ENCODE data around the gene PARD3.
A peak's percentile ranks its signal among the peaks of the same experiment; 100 is the strongest.
"Not testable (repeated sequence)": the region's sequence is repeated elsewhere in the genome, so short reads cannot be mapped to it uniquely, and the experiment has no call there.

Gene PARD3

DNA sequence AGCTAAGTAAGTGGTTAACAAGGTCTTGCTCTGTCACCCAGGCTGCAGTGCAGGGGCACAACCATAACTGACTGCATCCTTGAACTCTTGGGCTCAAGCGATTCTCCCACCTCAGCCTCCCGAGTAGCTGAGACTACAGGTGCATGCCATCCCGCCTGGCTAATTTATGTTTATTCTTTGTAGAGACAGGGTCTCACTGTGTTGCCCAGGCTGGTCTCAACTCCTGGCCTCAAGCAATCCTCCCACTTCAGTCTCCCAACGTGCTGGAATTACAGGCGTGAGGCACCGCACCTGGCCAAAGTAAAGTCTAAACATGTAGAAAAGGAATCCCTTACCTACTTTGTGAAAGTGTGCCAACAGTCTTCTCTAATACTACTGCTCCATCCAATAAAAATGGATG is 17.9 kb downstream of the PARD3 start:
- DNase-seq (ENCODE audit: low read depth, low spot score) = no peak

DNA sequence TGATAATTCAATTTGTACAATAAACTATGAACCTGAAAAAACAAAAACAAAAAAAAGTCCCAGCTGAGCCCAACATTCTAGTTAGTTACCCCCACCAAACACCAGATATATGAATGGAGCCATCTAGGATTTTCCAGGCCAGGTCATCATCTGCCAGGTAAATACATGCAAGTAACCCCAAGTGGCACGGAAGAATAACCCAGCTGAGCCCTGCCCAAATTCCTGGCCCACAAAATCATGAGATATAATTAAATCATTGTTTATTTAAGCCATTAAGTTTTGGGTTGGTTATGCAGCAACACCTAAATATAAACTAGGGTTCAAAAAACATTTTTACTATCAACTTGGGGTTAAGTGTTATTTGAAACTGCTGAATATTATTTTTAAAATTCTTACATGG is 19.0 kb downstream of the PARD3 start:
- no peak for DNase-seq (ENCODE audit: low read depth, low spot score)

DNA sequence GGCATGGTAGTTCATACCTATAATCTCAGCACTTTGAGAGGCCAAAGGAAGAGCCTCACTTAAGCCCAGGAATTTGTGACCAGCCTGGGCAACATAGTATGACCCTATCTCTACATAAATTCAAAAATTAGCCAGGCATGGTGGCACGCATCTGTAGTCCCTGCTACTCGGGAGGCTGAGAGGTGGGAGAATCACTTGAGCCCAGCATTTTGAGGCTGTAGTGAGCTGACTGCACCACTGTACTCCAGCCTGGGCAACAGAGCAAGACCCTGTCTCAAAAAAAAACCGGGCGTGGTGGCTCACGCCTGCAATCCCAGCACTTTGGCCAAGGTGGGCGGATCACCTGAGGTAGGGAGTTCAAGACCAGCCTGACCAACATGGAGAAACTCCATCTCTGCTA is 19.8 kb downstream of the PARD3 start:
- DNase-seq (ENCODE audit: low read depth, low spot score) = no peak

DNA sequence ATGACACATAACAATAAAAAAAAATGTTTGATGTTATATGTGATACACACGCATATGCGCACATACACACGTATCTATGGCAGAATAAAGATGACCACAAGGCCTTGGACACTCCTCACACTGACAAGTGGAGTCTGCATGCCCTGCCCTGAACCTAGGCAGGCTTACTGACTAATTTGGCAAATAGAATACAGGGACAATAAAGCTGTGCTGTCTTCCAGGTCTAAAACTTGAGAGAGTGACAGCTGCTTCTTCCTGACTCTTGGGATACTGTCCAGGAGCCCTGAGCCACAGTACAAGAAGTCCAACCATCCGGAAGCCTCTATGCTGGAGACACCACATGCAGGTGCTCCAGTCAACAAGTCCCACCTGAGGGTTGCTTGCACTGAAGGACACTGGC is 20.3 kb downstream of the PARD3 start:
- no peak for DNase-seq (ENCODE audit: low read depth, low spot score)

DNA sequence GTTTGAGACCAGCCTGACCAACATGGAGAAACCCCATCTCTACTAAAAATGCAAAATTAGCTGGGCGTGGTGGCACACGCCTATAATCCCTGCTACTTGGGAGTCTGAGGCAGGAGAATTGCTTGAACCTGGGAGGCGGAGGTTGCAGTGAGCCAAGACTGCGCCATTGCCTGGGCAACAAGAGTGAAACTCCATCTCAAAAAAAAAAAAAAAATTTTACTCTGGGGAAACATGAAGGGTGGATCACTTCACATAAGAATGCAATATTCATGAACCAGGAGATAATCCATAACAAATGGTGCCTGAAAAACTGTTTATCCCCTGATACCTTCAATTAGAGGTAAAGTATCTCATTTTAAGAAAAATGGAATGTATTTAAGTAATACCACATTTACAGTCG is 21.5 kb downstream of the PARD3 start:
- DNase-seq (ENCODE audit: low read depth, low spot score) = not testable (repeated sequence)

DNA sequence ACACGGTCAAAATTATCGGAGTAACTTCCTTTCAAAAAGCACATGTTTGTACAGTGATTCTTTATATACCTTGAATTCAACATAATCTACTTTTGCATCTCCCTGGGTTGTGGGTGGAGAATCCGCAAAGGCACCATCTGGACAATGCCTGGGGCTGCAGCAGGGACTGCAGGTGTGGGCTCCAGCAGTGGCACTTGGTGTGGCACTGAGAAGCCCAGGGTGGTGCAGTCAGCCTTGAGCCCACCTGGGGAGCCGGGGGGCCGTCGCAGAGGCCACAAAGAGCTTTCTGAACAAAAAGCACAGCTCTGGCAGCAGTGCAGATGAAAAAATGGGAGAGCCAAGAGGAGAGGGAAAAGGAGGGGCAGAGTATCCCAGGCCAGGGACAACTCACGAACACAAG is 22.2 kb downstream of the PARD3 start:
- no peak for DNase-seq (ENCODE audit: low read depth, low spot score)

DNA sequence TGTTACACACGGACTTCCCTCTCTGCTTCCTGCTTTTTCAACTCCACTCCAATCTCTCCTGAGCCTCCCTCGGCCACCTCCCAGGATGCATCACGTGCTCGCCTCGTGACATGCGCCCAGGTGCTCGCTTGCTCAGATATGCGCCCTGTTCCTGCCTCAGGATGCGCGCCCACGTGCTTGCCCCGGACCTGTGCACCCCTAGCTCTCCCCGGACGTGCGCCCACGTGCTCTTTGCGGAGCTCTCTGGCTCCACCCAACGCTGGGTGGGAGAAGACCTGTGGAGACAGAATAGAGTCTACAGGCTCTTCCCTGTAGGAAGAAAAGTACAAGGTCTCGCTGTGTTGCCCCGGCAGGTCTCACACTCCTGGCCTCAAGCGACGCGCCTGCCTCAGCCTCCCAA is 23.1 kb downstream of the PARD3 start:
- no peak for DNase-seq (ENCODE audit: low read depth, low spot score)

DNA sequence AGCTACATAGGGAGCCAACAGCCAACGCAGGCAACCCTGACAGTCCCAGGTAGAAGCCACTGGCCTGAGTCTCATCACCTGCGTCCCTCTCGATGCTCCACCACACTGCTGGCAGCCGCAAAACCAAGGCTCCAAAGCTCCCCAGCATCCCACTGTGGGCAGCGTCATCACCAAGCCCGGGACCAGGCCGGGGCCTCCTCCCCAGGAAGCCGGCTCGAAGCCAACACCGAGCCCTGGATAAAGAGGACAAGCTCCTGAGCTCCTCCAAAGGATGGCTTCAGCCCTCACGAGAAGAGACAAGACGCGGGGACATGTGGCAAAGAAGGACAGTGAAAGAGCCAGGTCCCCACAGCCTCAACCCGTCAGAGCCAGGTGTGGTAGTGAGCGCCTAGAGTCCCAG is 23.9 kb downstream of the PARD3 start:
- no peak for DNase-seq (ENCODE audit: low read depth, low spot score)

DNA sequence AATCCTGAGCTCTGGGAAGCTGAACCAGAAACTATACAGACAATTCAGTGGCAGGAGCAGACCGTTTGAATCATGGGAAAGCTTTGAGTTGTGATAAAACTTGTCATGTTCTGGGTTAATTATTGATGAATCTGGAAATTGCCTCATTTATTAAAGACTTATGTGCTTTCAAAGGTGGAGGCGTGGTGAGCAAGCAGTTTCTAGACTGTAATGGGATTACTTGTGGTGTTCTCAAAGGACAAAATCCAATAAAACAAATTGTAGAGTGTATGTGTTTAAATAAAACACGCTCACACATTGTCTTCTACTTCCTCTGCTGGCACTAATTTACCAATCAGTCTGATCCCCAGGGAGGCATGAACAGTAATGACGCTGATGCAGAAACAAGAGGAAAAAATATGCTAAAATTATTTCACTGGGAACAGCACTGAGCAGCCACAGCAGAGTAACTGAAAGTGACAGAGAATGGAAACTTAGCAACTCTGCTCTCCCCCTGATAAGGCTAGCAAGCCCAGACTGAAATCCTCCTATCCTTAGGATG is 25.1 kb downstream of the PARD3 start:
- DNase-seq (ENCODE audit: low read depth, low spot score) = no peak

DNA sequence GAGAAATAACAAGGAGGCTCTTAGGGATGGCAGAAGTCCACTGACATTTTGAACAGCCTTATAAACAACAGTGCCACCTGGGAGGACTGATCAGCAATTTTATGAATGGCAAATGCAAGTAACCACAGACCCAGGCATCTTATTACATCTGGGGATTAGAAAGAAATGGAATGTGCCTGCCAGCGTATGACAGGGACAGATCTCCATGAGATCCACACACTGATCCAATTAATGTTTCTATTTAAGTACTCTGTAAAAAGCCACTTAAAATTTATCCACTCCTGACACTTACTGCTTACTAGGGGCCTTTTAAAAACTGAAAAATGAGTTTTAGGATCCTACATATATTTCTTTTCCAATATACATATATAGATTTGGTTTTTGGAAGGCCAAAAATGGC is 28.6 kb downstream of the PARD3 start:
- DNase-seq (ENCODE audit: low read depth, low spot score) = no peak

DNA sequence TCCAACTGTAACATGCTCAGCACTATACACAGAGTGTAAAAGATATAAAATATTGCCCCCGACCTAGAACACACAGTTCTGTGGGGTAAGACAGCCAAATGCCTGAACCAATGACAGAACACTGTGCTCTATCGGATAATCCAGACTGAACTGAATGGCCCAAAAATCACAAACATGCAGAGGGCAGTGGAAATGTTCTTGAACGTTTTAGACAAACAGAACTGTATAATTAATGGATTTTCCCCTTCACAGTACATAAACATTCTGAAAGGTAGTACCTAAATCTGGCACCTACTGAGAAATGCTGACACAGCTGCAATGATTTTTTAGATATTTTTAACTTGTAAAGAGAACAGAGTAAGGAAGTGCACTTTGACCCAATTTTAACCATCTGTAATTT is 33.4 kb downstream of the PARD3 start:
- DNase-seq (ENCODE audit: low read depth, low spot score) = no peak

DNA sequence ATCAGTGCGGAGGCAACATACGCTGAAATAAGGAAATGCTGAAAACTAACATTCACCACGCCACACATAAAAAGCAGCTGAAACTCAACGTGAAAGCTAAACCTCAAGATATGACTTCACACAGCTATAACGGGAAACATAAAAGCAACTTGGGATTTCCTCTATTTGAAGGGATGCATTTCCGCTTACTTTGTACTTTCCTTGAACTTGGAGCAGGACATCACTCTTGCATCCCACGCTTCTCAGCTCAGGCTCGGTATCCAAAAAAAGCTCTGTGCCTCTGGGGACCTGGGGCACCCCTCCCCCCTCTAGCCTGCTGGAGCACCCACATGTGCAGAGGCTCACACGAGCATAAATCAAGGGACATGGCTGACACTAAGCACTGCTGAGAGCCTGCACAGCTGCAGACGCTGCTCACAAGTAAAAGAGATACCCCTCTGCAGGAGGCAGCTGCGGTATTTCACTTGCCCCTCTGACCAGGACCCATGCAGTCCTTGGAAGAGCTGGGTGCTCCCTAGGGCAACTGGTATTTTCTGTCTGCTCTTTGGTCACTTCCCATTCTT is 34.2 kb downstream of the PARD3 start:
- peak; percentile 57 for DNase-seq (ENCODE audit: low read depth, low spot score)

DNA sequence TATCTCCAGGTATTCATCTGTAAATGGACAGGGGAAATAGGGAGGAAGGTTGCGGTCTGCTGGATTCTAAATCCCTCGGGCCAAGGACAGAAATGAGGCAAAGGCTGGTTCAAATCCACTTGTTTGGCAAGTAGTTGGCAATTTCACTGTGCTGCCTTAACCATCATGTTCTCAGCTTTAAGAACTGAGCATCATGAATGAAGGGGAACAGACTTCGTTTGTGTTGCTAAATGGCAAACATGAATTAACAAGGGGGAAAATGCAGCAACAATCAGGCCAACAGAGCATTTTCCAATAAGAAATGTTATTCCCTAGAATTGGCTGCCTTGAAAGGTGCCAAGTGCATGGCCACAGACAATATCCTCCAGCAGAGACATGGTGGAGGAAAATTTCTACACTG is 36.9 kb downstream of the PARD3 start:
- no peak for DNase-seq (ENCODE audit: low read depth, low spot score)

DNA sequence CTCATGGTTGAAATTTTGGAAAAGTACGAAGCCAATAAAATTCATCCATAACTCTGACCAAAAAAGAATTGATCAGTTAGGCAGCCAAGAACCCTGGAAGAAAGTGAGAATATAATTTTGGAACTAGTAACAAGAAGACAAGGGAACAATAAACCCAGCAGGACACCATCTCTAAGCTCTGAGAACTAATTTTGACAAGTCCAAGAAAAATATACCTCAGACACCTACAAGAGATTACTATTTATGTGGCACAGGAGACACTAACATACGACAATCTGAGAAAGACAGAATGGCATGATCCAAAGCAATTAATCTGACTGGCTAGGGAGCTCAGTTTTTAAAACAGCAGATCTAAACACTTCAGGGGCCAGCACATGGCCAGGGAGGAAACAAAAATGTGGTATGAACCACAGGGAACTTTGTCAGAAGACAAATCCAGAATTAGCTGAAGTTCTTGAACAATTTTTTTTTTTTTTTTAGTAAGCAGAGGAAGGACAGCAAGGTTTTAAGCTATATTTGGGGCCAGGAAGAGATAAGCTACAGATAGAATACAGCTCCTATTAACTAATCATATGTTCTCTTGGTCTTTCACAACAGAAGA is 38.9 kb downstream of the PARD3 start:
- no peak for DNase-seq (ENCODE audit: low read depth, low spot score)

DNA sequence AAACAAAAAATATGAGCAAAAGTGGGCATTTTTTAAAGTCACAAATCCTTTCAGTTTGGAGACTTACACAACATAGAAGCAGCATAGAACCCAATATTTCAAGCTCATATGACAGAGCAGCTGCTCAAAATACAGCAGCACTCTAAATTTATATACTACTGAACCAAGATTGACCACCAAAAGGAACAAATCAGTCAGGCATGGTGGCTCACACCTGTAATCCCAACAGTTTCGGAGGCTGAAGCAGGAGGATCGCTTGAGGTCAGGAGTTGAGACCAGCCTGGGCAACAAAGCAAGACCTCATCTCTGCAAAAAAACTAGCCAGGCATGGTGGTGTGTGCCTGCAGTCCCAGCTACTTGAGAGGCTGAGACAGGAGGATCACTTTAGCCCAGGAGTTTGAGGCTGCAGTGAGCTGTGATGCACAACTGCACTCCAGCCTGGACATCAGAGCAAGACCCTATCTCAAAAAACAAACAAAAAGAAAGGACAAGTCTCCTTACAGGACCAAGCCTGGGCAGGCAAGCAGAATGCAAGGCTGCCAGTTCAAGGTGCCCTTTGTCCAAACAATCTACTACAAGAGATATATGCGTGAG is 40.0 kb downstream of the PARD3 start:
- no peak for DNase-seq (ENCODE audit: low read depth, low spot score)

DNA sequence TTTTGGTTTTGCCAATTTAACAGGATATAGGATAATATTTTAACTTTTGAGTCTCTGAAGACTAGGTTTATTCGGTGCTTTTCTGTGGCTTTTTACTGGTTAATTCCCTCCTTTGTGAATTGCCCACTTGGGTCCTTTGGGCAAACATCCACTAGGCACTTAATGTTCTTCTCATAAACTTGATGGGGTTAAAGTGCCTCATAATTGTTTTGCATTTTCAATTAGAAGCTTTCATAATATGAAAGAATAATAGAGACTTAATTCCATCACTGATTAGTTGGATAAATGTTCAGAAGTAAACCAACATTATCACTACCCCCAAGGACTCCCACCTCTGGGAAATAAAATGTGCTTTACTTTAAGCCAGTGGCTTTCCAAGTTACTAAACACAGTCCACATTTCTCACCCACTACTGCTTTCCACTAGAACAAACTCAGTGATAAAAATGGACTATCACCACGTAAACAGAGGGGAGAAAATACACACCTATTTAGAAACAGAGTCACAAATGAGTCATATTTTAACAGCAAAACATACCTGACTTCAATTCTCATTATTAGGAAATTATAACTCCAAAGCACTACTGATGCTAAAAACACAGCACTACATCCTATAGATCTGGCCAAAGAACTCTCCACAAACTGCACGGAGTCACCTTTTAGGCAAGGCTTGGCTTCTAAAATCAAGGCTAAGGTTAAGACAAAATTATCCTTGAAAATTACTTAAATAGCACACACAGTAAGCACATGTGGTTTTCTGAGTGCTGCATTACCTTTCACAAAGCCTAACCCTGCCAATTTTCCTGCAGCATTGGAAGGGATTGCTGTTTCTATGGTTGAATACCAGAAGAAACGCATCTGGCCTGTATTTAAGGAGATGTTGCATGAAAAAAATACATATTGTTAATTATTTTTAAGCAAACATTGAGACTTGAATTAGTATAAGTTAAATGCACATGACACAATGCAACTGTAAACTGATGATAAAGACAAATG is 41.2 kb downstream of the PARD3 start:
- no peak for DNase-seq (ENCODE audit: low read depth, low spot score)

DNA sequence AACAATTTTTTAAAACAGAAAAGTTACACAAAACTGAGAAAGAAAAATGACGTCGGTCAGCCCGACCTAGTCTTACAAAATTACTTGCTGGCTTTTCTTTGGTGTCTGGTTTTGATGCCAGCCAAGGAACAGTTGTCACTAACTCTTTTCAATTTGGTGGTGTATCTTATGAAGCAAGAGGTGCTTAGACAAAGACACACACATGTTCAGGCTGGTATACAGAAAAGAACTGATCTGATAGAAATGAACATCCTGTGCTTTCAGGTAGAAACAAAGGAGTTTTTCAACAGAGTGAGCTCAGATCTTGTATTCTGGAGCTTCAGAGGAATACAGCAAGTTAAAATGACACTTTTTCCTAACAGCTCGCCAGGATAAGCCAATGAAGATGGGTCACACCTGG is 43.6 kb downstream of the PARD3 start:
- DNase-seq (ENCODE audit: low read depth, low spot score) = no peak

DNA sequence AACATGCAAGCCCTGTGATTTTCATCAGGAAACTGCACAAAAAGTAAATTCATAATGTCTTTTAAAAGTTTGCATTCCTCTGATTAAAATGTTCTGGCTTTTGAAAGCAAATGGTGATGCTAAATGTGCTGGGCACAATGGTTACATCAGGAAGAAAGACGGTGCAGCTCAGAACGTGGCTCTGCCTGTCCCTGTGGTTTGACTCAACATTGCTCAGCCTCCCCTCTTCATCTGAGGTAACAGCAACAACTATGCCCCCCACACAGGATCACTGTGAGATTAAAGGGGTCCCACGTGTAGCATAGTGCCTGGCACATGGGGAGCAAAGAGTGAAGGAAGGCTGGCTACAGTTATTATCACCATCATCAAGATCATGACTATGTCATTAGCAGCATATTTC is 44.0 kb downstream of the PARD3 start:
- no peak for DNase-seq (ENCODE audit: low read depth, low spot score)

DNA sequence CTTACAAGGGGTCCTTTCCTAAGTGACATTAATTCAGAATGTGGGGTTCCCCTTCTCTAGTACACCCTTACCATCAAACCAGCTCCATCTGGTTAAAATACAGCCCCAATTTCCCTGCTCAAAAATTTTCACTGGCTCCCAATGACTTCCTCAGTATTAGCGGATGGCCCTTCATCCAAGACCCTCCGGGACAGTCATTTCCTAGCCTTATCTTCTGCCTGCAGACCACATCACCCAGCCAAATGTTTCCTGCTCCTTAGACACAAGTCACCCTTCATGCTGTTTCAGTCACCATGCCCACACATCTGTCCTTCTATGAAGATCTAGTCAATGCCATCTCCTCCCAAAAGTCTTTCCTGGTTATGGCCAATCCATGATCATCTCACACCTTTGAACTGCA is 45.2 kb downstream of the PARD3 start:
- no peak for DNase-seq (ENCODE audit: low read depth, low spot score)

DNA sequence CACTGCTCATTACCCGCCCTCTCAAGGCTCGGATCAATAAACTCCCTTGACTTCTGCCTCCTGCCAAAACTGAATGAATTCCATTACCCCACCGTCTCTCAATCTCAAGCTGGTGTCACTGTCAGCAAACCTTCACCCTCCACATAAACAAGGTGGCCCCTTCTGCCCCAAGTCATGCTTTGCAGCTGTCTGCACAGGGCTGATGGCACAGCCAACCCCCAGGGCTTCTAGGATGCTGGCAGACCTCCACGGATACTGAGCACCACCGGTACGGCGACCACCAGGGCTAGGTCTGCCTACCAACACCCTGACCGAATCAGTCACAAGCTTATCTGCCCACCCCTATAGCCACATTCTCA is 46.1 kb downstream of the PARD3 start:
- no peak for DNase-seq (ENCODE audit: low read depth, low spot score)

DNA sequence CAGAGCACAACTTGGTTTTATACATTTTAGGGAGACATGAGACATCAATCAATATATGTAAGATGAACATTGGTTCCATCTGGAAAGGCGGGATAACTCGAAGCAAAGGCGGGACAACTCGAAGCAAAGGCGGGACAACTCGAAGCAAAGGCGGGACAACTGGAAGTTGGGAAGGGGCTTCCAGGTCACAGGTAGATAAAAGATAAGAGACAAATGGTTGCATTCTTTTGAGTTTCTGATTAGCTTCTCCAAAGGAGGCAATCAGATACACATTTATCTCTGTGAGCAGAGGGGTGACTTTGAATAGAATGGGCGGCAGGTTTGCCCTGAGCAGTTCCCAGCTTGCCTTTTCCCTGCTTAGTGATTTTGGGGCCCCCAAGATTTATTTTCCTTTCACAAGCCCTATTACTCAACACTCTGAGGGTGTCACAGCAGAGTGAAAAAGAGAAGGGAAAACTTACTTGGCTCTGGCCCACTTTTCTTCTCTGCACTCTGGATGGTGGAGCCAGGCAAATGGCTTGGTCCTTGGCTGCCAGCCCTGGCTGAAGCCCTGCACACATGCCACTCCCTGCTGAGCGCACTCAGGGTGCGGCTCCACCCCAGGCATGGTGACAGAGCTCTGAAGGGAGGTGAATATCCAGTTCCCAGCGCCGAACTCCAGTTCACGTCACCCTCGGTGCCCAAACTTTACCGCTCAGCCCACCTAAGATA is 46.7 kb downstream of the PARD3 start:
- no peak for DNase-seq (ENCODE audit: low read depth, low spot score)

Data from smooth muscle cell of the brain vasculature (primary cell).